Breast epithelium (tissue), 3 donors: ENCODE data around the gene RPS15.

Source experiments
- CTCF ChIP-seq, 3 donors: fragments of 450-650 bp; IDR thresholded peaks; one replicate each; pipeline ENCODE4 v1.5.1; 2016 to 2017; ENCODE audit warnings: antibody characterized with exemption in 3 of 3, mild to moderate bottlenecking in 3 of 3, moderate library complexity in 3 of 3
- POLR2A ChIP-seq: fragments of 450-650 bp; IDR thresholded peaks from one replicate; pipeline ENCODE4 v1.6.1; 2016; ENCODE audit warnings: antibody characterized with exemption, mild to moderate bottlenecking, moderate library complexity

GRCh38 chr19:1397838-1398237, 40.4 kb upstream of the RPS15 start:
- TF ChIP-seq CTCF (IDR thresholded peaks at IDR 0.05) (no peak), POLR2A (no peak)
